Skeletal muscle satellite cell (primary cell): Measurements from ENCODE around the gene RECQL5.
"Not testable (repeated sequence)": the region's sequence is repeated elsewhere in the genome, so short reads cannot be mapped to it uniquely, and the experiment has no call there.

Experiments used
- H3K27me3 ChIP-seq: 2 replicates; pipeline ENCODE4 v1.7.0; 2013; ENCODE audit warnings: low read length; ENCODE audit not compliant: control insufficient read depth, insufficient read depth
- H3K36me3 ChIP-seq: 2 replicates; pipeline ENCODE4 v1.7.0; 2013; ENCODE audit warnings: mild to moderate bottlenecking, control low read depth, low read length; ENCODE audit not compliant: insufficient read depth
- H3K4me1 ChIP-seq: 2 replicates; pipeline ENCODE4 v1.7.0; 2013; ENCODE audit warnings: low read length; ENCODE audit not compliant: control insufficient read depth, insufficient read depth
- H3K4me2 ChIP-seq: 2 replicates; pipeline ENCODE4 v1.7.0; 2013; ENCODE audit warnings: mild to moderate bottlenecking, low read length
- H3K4me3 ChIP-seq: 2 replicates; pipeline ENCODE4 v1.7.0; 2013; ENCODE audit warnings: low read length
- H3K9ac ChIP-seq: 2 replicates; pipeline ENCODE4 v1.7.0; 2013; ENCODE audit warnings: mild to moderate bottlenecking, low read depth, low read length, moderate library complexity
- H3K9me3 ChIP-seq: replicated peaks from 2 replicates; pipeline ENCODE4 v1.7.0; 2013; ENCODE audit warnings: mild to moderate bottlenecking, control low read depth, low read length

The RECQL5 gene

DNA sequence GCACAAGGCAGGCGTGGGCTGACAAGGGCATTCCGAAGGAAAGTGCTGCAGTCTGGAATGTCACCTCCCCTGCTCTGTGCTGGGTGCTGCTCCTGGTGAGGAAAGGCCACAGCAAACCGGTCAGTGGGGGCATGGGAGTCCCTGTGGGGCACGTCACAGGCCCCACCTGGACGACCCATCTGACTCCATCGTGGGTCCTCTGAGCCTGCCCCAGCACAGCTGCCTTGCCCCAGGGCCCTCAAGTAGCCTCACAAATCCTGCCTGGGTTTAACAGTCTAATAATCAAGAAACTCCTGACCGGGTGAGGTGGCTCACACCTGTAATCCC, 82.1 kb downstream of the RECQL5 start:
- Histone ChIP-seq H3K9ac (no peak overlapping the region), H3K27me3 (peaks cover 25% of the 10 kb centered on the region), H3K4me2 (no peak overlapping the region), H3K4me1 (no peaks in the 10 kb centered on the region), H3K36me3 (no peaks in the 10 kb centered on the region), H3K9me3 (no peaks in the 10 kb centered on the region), H3K4me3 (no peak overlapping the region)

DNA sequence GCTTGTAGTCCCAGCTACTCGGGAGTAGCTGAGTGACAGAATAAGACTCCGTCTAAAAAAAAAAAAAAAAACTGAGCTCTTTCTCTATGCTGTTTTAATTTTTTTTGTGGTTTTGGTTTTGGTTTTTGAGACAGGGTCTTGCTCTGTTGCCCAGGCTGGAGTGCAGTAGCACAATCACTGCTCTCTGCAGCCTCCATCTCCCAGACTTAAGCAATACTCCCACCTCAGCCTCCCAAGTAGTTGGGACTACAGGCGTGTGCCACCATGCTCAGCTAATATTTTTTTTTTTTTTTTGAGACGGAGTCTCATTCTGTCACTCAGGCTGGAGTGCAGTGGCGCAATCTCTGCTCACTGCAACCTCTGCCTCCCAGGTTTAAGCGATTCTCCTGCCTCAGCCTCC, 83.8 kb downstream of the RECQL5 start:
- H3K4me1 ChIP-seq, H3K9ac ChIP-seq, H3K36me3 ChIP-seq, H3K4me2 ChIP-seq, H3K4me3 ChIP-seq, H3K9me3 ChIP-seq: not testable (repeated sequence)
- peaks cover 19% of the 10 kb centered on the region for H3K27me3 ChIP-seq

- H3K27me3 ChIP-seq, H3K9ac ChIP-seq, H3K4me3 ChIP-seq, H3K4me2 ChIP-seq, H3K36me3 ChIP-seq, H3K4me1 ChIP-seq, H3K9me3 ChIP-seq: not testable (repeated sequence)
Measured at GRCh38 chr17:75581121-75581725, 85.7 kb downstream of the RECQL5 start.
